HCT116 (cell line): ENCODE data around the gene MAP3K20. TPM values are rescaled to one million over a fixed set of nuclear protein-coding genes. Genes with fewer than 3 reads are reported as not detected.

ENCODE experiments used
- ATAC-seq: fragments of 200-7000 bp; cut with Tn5 transposase; 2 replicates; pipeline ENCODE4 v1.9.1; 2020; ENCODE audit warnings: mild to moderate bottlenecking, moderate library complexity
- BruUV-seq: library from RNA; stranded (reverse); fragments of 400-500 nt; replicated peaks from 2 replicates; lab custom pipeline; 2021; lab: Mats Ljungman, UMichigan
- CTCF ChIA-PET: fragments of 300-600 bp; sonication (Branson Sonifier 250); formaldehyde crosslinking; loops from one replicate; lab custom pipeline; 2021; ENCODE audit warnings: antibody characterized with exemption; lab: Charles Lee
- POLR2A ChIA-PET: fragments of 300-600, 350-600 bp; sonication (Branson Sonifier 250); formaldehyde crosslinking; loops from one replicate; lab custom pipeline; 2021; ENCODE audit warnings: antibody characterized with exemption; lab: Charles Lee
- RAD21 ChIA-PET, 2 experiments: fragments of 300-600 bp; sonication (Branson Sonifier 250); formaldehyde crosslinking; loops; one replicate each; lab custom pipeline; 2023; ENCODE audit warnings: low total read pairs in 2 of 2; ENCODE audit not compliant: uncharacterized antibody in 2 of 2, unreplicated experiment in 2 of 2, low non-redundant PET in 1 of 2; lab: Charles Lee
- DNase-seq: peaks from one replicate; pipeline ENCODE4 v3.0.0-alpha.2; 2010; ENCODE audit warnings: low read depth, low spot score
- H2AFZ ChIP-seq: fragments of 200-600 bp; shearing (Covaris generic), sonication (generic); 2 replicates; pipeline ENCODE4 v1.6.1; 2017; ENCODE audit warnings: low read depth, mixed run types, mixed read lengths, antibody characterized with exemption, low read length; ENCODE audit not compliant: poor library complexity, severe bottlenecking
- H3K27ac ChIP-seq: 2 replicates; pipeline ENCODE4 v1.5.1; 2012; ENCODE audit warnings: low read depth, low read length
- H3K27me3 ChIP-seq: fragments of 200-600 bp; sonication (generic); 2 replicates; pipeline ENCODE4 v1.6.1; 2016; ENCODE audit warnings: mixed run types, low read length, mixed read lengths; ENCODE audit not compliant: insufficient read depth
- H3K36me3 ChIP-seq, 2 experiments: fragments of 200-500 bp in 1 of 2; fragments of 200-600 bp in 1 of 2; sonication (Bioruptor generic) in 1 of 2; sonication (generic) in 1 of 2; 2 replicates each; pipeline versions ENCODE4 v1.5.1 to v1.6.1; 2014 to 2016; ENCODE audit warnings: low read length in 2 of 2, inconsistent platforms in 1 of 2, mixed read lengths in 1 of 2, mixed run types in 1 of 2; ENCODE audit not compliant: insufficient read depth in 2 of 2, control insufficient read depth in 1 of 2
- H3K4me1 ChIP-seq, 2 experiments: fragments of 200-600 bp in 1 of 2; sonication (generic) in 1 of 2; 2 replicates each; pipeline versions ENCODE4 v1.5.1 to v1.6.1; 2012 to 2017; ENCODE audit warnings: low read length in 2 of 2, inconsistent platforms in 1 of 2, mild to moderate bottlenecking in 1 of 2, mixed read lengths in 1 of 2, mixed run types in 1 of 2, moderate library complexity in 1 of 2; ENCODE audit not compliant: insufficient read depth in 2 of 2, control insufficient read depth in 1 of 2
- H3K4me2 ChIP-seq: fragments of 200-600 bp; sonication (generic); 2 replicates; pipeline ENCODE4 v1.6.1; 2017; ENCODE audit warnings: mixed run types, low read length, mixed read lengths
- H3K4me3 ChIP-seq, 2 experiments: fragments of 200-600 bp in 1 of 2; sonication (generic) in 1 of 2; replicated peaks in 1 of 2; 2 replicates each; pipeline ENCODE4 v1.5.1; 2011 to 2016; ENCODE audit warnings: low read length in 2 of 2, control low read depth in 1 of 2, low read depth in 1 of 2, mild to moderate bottlenecking in 1 of 2, mixed read lengths in 1 of 2, mixed run types in 1 of 2
- H3K79me2 ChIP-seq: fragments of 200-600 bp; sonication (generic); 2 replicates; pipeline ENCODE4 v1.6.1; 2017; ENCODE audit warnings: mild to moderate bottlenecking, mixed run types, low read length, moderate library complexity, mixed read lengths; ENCODE audit not compliant: insufficient read depth
- H3K9ac ChIP-seq: fragments of 200-600 bp; sonication (generic); 2 replicates; pipeline ENCODE4 v1.6.1; 2016; ENCODE audit warnings: low read length, mixed read lengths
- H3K9me2 ChIP-seq: fragments of 200-600 bp; sonication (generic), shearing (Covaris generic); 2 replicates; pipeline ENCODE4 v1.6.1; 2017; ENCODE audit warnings: mixed run types, mild to moderate bottlenecking, moderate library complexity; ENCODE audit not compliant: insufficient read depth
- H3K9me3 ChIP-seq, 2 experiments: fragments of 200-500 bp in 1 of 2; fragments of 200-600 bp in 1 of 2; sonication (Bioruptor generic) in 1 of 2; sonication (generic) in 1 of 2; 2 replicates each; pipeline ENCODE4 v1.6.1; 2014 to 2017; ENCODE audit warnings: low read length in 2 of 2, mixed read lengths in 2 of 2, inconsistent platforms in 1 of 2, low read depth in 1 of 2, mild to moderate bottlenecking in 1 of 2, mixed run types in 1 of 2, moderate library complexity in 1 of 2; ENCODE audit not compliant: control insufficient read depth in 1 of 2, insufficient read depth in 1 of 2
- H4K20me1 ChIP-seq: fragments of 200-600 bp; sonication (generic), shearing (Covaris generic); 2 replicates; pipeline ENCODE4 v1.6.1; 2017; ENCODE audit warnings: mixed run types, mild to moderate bottlenecking, moderate library complexity; ENCODE audit not compliant: insufficient read depth
- CBX3 ChIP-seq: IDR thresholded peaks from 2 replicates; pipeline ENCODE4 v1.6.1; 2012; ENCODE audit warnings: low read depth
- CTCF ChIP-seq, 3 experiments: fragments of 200-600 bp in 1 of 3; sonication (generic) in 1 of 3; IDR thresholded peaks in 2 of 3; conservative IDR thresholded peaks in 1 of 3; 2 replicates each; pipeline ENCODE4 v1.5.1; 2012 to 2017; ENCODE audit warnings: low read depth in 2 of 3, low read length in 2 of 3, antibody characterized with exemption in 1 of 3, borderline replicate concordance in 1 of 3, control low read depth in 1 of 3, mild to moderate bottlenecking in 1 of 3, mixed read lengths in 1 of 3, mixed run types in 1 of 3, moderate library complexity in 1 of 3; ENCODE audit not compliant: insufficient read depth in 1 of 3
- EGR1 ChIP-seq: IDR thresholded peaks from 2 replicates; pipeline ENCODE4 v1.6.1; 2012; ENCODE audit warnings: low read depth
- ELF1 ChIP-seq: IDR thresholded peaks from 2 replicates; pipeline ENCODE4 v1.6.1; 2012; ENCODE audit warnings: low read depth, borderline replicate concordance
- EZH2 ChIP-seq: fragments of 200-600 bp; sonication (generic); IDR thresholded peaks from 2 replicates; pipeline ENCODE4 v1.6.1; 2017; ENCODE audit warnings: antibody characterized with exemption, mixed run types
- FOSL1 ChIP-seq: IDR thresholded peaks from 2 replicates; pipeline ENCODE4 v1.6.1; 2012; ENCODE audit warnings: low read depth
- POLR2A ChIP-seq: IDR thresholded peaks from 2 replicates; pipeline ENCODE4 v1.7.0; 2011; ENCODE audit warnings: borderline replicate concordance; ENCODE audit not compliant: insufficient read depth, insufficient read length; ENCODE audit errors: extremely low read depth
- POLR2AphosphoS5 ChIP-seq: IDR thresholded peaks from 2 replicates; pipeline ENCODE4 v1.6.1; 2011; ENCODE audit warnings: mild to moderate bottlenecking, low read depth, low read length, moderate library complexity
- SIN3A ChIP-seq: IDR thresholded peaks from 2 replicates; pipeline ENCODE4 v1.6.1; 2012; ENCODE audit warnings: low read depth
- SP1 ChIP-seq: IDR thresholded peaks from 2 replicates; pipeline ENCODE4 v1.6.1; 2012; ENCODE audit warnings: low read depth
- SRF ChIP-seq: IDR thresholded peaks from 2 replicates; pipeline ENCODE4 v1.6.1; 2012; ENCODE audit warnings: low read depth
- TCF7L2 ChIP-seq: IDR thresholded peaks from 2 replicates; pipeline ENCODE4 v1.7.0; 2011; ENCODE audit warnings: borderline replicate concordance, inconsistent platforms; ENCODE audit not compliant: insufficient read depth, insufficient read length; ENCODE audit errors: extremely low read depth
- YY1 ChIP-seq: IDR thresholded peaks from 2 replicates; pipeline ENCODE4 v1.6.1; 2011; ENCODE audit warnings: low read length, low read depth, moderate library complexity, mild to moderate bottlenecking; ENCODE audit not compliant: insufficient replicate concordance; ENCODE audit errors: extremely low read depth
- ZFX ChIP-seq: fragments of 450-650 bp; IDR thresholded peaks from 2 replicates; pipeline ENCODE4 v1.6.1; 2017
- intact Hi-C: fragments of 100-400 bp; cut with micrococcal nuclease; formaldehyde crosslinking; loops from 2 replicates; pipeline ENCODE4 v1.10.0; 2022
- total RNA-seq: library from RNA; stranded (reverse); gene quantifications from one replicate; pipeline ENCODE4 v1.2.1, GENCODE V29; 2021; ENCODE audit not compliant: unreplicated experiment
- TF ChIP-seq, protein P1 (sequence below): IDR thresholded peaks from 2 replicates; pipeline ENCODE4 v1.6.1; 2011; ENCODE audit warnings: mild to moderate bottlenecking, low read length, moderate library complexity; ENCODE audit not compliant: insufficient replicate concordance; ENCODE audit errors: extremely low read depth
- TF ChIP-seq, protein P2 (sequence below): IDR thresholded peaks from 2 replicates; pipeline ENCODE4 v1.6.1; 2012; ENCODE audit warnings: low read depth
- TF ChIP-seq, protein P3 (sequence below): IDR thresholded peaks from 2 replicates; pipeline ENCODE4 v1.6.1; 2012

The MAP3K20 gene
- total RNA-seq, 1 experiment from 2014 or later = 40.0 TPM

DNA sequence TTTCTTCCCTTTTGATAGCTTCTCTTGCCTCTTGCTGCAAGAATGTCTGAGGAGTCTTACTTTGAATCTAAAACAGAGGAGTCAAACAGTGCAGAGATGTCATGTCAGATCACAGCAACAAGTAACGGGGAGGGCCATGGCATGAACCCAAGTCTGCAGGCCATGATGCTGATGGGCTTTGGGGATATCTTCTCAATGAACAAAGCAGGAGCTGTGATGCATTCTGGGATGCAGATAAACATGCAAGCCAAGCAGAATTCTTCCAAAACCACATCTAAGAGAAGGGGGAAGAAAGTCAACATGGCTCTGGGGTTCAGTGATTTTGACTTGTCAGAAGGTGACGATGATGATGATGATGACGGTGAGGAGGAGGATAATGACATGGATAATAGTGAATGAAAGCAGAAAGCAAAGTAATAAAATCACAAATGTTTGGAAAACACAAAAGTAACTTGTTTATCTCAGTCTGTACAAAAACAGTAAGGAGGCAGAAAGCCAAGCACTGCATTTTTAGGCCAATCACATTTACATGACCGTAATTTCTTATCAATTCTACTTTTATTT, 145.6 kb downstream of the MAP3K20 start (continued):
- TF ChIP-seq, protein P1, sequence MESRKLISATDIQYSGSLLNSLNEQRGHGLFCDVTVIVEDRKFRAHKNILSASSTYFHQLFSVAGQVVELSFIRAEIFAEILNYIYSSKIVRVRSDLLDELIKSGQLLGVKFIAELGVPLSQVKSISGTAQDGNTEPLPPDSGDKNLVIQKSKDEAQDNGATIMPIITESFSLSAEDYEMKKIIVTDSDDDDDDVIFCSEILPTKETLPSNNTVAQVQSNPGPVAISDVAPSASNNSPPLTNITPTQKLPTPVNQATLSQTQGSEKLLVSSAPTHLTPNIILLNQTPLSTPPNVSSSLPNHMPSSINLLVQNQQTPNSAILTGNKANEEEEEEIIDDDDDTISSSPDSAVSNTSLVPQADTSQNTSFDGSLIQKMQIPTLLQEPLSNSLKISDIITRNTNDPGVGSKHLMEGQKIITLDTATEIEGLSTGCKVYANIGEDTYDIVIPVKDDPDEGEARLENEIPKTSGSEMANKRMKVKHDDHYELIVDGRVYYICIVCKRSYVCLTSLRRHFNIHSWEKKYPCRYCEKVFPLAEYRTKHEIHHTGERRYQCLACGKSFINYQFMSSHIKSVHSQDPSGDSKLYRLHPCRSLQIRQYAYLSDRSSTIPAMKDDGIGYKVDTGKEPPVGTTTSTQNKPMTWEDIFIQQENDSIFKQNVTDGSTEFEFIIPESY = no peak
- TF ChIP-seq TCF7L2 = no peak
- no peak for TF ChIP-seq EGR1
- TF ChIP-seq SRF = no peak
- no peak for TF ChIP-seq ELF1
- TF ChIP-seq, protein P2, sequence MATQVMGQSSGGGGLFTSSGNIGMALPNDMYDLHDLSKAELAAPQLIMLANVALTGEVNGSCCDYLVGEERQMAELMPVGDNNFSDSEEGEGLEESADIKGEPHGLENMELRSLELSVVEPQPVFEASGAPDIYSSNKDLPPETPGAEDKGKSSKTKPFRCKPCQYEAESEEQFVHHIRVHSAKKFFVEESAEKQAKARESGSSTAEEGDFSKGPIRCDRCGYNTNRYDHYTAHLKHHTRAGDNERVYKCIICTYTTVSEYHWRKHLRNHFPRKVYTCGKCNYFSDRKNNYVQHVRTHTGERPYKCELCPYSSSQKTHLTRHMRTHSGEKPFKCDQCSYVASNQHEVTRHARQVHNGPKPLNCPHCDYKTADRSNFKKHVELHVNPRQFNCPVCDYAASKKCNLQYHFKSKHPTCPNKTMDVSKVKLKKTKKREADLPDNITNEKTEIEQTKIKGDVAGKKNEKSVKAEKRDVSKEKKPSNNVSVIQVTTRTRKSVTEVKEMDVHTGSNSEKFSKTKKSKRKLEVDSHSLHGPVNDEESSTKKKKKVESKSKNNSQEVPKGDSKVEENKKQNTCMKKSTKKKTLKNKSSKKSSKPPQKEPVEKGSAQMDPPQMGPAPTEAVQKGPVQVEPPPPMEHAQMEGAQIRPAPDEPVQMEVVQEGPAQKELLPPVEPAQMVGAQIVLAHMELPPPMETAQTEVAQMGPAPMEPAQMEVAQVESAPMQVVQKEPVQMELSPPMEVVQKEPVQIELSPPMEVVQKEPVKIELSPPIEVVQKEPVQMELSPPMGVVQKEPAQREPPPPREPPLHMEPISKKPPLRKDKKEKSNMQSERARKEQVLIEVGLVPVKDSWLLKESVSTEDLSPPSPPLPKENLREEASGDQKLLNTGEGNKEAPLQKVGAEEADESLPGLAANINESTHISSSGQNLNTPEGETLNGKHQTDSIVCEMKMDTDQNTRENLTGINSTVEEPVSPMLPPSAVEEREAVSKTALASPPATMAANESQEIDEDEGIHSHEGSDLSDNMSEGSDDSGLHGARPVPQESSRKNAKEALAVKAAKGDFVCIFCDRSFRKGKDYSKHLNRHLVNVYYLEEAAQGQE = no peak
- TF ChIP-seq, all 23 proteins: peak for 0

- CTCF ChIA-PET = no interaction called here
- BruUV-seq = no TSS peak
- no peaks in the 10 kb centered on the region for H3K4me1 ChIP-seq
- intact Hi-C loops = no loop called here
- H3K27ac ChIP-seq = no peak overlapping the region
- H3K9me2 ChIP-seq = no peaks in the 10 kb centered on the region
- RAD21 ChIA-PET = no interaction called here
- POLR2A ChIA-PET = no interaction called here
- ATAC-seq (no peak), DNase-seq (no peak)
- no peak overlapping the region for H3K4me3 ChIP-seq
- H2AFZ ChIP-seq = no peak overlapping the region
- no peaks in the 10 kb centered on the region for H3K36me3 ChIP-seq
- H3K27me3 ChIP-seq = no peaks in the 10 kb centered on the region
- no peaks in the 10 kb centered on the region for H3K79me2 ChIP-seq
- no peaks in the 10 kb centered on the region for H3K9me3 ChIP-seq
- no peak overlapping the region for H3K4me2 ChIP-seq
- no peak overlapping the region for H3K9ac ChIP-seq
- H4K20me1 ChIP-seq = no peaks in the 10 kb centered on the region
- TF ChIP-seq FOSL1 = no peak
- no peak for TF ChIP-seq SP1
- TF ChIP-seq CBX3 = no peak
- TF ChIP-seq, protein P3, sequence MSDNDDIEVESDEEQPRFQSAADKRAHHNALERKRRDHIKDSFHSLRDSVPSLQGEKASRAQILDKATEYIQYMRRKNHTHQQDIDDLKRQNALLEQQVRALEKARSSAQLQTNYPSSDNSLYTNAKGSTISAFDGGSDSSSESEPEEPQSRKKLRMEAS = no peak
- no peak for TF ChIP-seq CTCF (IDR thresholded peaks at IDR 0.05 in 2 of 3, conservative IDR thresholded peaks at IDR 0.05 in 1 of 3; ENCODE audit: borderline replicate concordance in 1 of 3, insufficient read depth in 1 of 3, low read depth in 2 of 3, low read length in 2 of 3)
- no peak for TF ChIP-seq TCF7L2
- no peak for TF ChIP-seq ZFX
- TF ChIP-seq POLR2AphosphoS5 = no peak
- no peak for TF ChIP-seq EZH2
- no peak for TF ChIP-seq SIN3A
- TF ChIP-seq SRF = no peak
- no peak for TF ChIP-seq YY1
- TF ChIP-seq POLR2A = no peak
These were observed 146.4 kb downstream of the MAP3K20 start for GRCh38 chr2:173221937-173222594.
